PC-9 (cell line): ENCODE data around the gene POFUT2. TPM values are rescaled to one million over a fixed set of nuclear protein-coding genes. Genes with fewer than 3 reads are reported as not detected.

Experiments
- BruUV-seq: library from RNA; stranded (reverse); fragments of 400-500 nt; replicated peaks from 2 replicates; lab custom pipeline; 2021; lab: Mats Ljungman, UMichigan
- CTCF ChIA-PET: fragments of 300-600 bp; sonication (Branson Sonifier 250); formaldehyde crosslinking; loops from one replicate; lab custom pipeline; 2022; ENCODE audit warnings: antibody characterized with exemption; lab: Charles Lee
- POLR2A ChIA-PET: fragments of 300-600 bp; sonication (Branson Sonifier 250); formaldehyde crosslinking; loops from one replicate; lab custom pipeline; 2022; ENCODE audit warnings: antibody characterized with exemption; ENCODE audit not compliant: unreplicated experiment; lab: Charles Lee
- DNase-seq, 2 experiments: peaks; one replicate each; pipeline versions ENCODE4 v3.0.0 to v3.0.0-alpha.2; 2015 to 2022; ENCODE audit warnings: mixed read lengths in 1 of 2
- H2AFZ ChIP-seq: fragments of 200-600 bp; sonication (generic); 2 replicates; pipeline ENCODE4 v1.8.1; 2017; ENCODE audit warnings: antibody characterized with exemption
- H3F3A ChIP-seq: fragments of 200-600 bp; sonication (generic); 2 replicates; pipeline ENCODE4 v1.8.1; 2017; ENCODE audit warnings: antibody characterized with exemption, mild to moderate bottlenecking, low read depth; ENCODE audit not compliant: insufficient read depth
- H3K27ac ChIP-seq: fragments of 200-600 bp; sonication (generic); 2 replicates; pipeline ENCODE4 v1.6.1; 2016; ENCODE audit warnings: mixed run types
- H3K27me3 ChIP-seq: fragments of 200-600 bp; sonication (generic); 2 replicates; pipeline ENCODE4 v1.6.1; 2016; ENCODE audit warnings: low read depth, mixed run types; ENCODE audit not compliant: insufficient read depth
- H3K36me3 ChIP-seq: fragments of 200-600 bp; sonication (generic); 2 replicates; pipeline ENCODE4 v1.6.1; 2016; ENCODE audit warnings: low read depth, mixed run types
- H3K4me1 ChIP-seq: fragments of 200-600 bp; sonication (generic); replicated peaks from 2 replicates; pipeline ENCODE4 v1.6.1; 2016; ENCODE audit warnings: mixed run types; ENCODE audit not compliant: insufficient read depth
- H3K4me2 ChIP-seq: fragments of 200-600 bp; sonication (generic); 2 replicates; pipeline ENCODE4 v1.6.1; 2017; ENCODE audit warnings: mixed run types
- H3K4me3 ChIP-seq: fragments of 200-600 bp; sonication (generic); 2 replicates; pipeline ENCODE4 v1.6.1; 2016; ENCODE audit warnings: mixed run types
- H3K79me2 ChIP-seq: fragments of 200-600 bp; sonication (generic); 2 replicates; pipeline ENCODE4 v1.6.1; 2017; ENCODE audit warnings: low read depth, mixed run types
- H3K9me2 ChIP-seq: fragments of 200-600 bp; sonication (generic); 2 replicates; pipeline ENCODE4 v1.8.1; 2017; ENCODE audit warnings: mild to moderate bottlenecking; ENCODE audit not compliant: insufficient read depth
- H3K9me3 ChIP-seq: fragments of 200-600 bp; sonication (generic); 2 replicates; pipeline ENCODE4 v1.8.1; 2016; ENCODE audit warnings: low read depth; ENCODE audit not compliant: insufficient read depth
- H4K20me1 ChIP-seq: fragments of 200-600 bp; sonication (generic); 2 replicates; pipeline ENCODE4 v1.8.1; 2017; ENCODE audit not compliant: insufficient read depth
- CTCF ChIP-seq: fragments of 200-600 bp; sonication (generic); conservative IDR thresholded peaks from 2 replicates; pipeline ENCODE4 v1.6.1; 2017; ENCODE audit warnings: mixed run types, antibody characterized with exemption, mild to moderate bottlenecking, moderate library complexity
- EZH2 ChIP-seq: fragments of 200-600 bp; sonication (generic); IDR thresholded peaks from 2 replicates; pipeline ENCODE4 v1.8.0; 2017; ENCODE audit warnings: antibody characterized with exemption, low read depth
- intact Hi-C: fragments of 100-400 bp; cut with micrococcal nuclease; formaldehyde crosslinking; loops from one replicate; pipeline ENCODE4 v1.10.0; 2022; ENCODE audit not compliant: unreplicated experiment
- total RNA-seq: library from RNA; stranded (reverse); gene quantifications from 2 replicates; pipeline ENCODE4 v1.2.3, GENCODE V29; 2021

Gene POFUT2
- total RNA-seq, 1 experiment from 2014 or later: 32.6 TPM

GRCh38 chr21:45302082-45303061 is 14.7 kb upstream of the POFUT2 start:
- H3K4me3 ChIP-seq: no peak overlapping the region
- H4K20me1 ChIP-seq: no peaks in the 10 kb centered on the region
- no peaks in the 10 kb centered on the region for H3K4me1 ChIP-seq
- no peak overlapping the region for H3K4me2 ChIP-seq
- H2AFZ ChIP-seq: no peak overlapping the region
- H3F3A ChIP-seq: no peaks in the 10 kb centered on the region
- no peak for DNase-seq
- H3K27ac ChIP-seq: no peak overlapping the region
- TF ChIP-seq CTCF: no peak
- TF ChIP-seq EZH2: no peak
- H3K9me3 ChIP-seq: no peaks in the 10 kb centered on the region
- no peaks in the 10 kb centered on the region for H3K79me2 ChIP-seq
- H3K27me3 ChIP-seq: no peaks in the 10 kb centered on the region
- intact Hi-C loops: no loop called here
- ChIA-PET POLR2A (no interaction called here), CTCF (no interaction called here)
- BruUV-seq: no TSS peak
- no peaks in the 10 kb centered on the region for H3K9me2 ChIP-seq
- no peaks in the 10 kb centered on the region for H3K36me3 ChIP-seq

DNA sequence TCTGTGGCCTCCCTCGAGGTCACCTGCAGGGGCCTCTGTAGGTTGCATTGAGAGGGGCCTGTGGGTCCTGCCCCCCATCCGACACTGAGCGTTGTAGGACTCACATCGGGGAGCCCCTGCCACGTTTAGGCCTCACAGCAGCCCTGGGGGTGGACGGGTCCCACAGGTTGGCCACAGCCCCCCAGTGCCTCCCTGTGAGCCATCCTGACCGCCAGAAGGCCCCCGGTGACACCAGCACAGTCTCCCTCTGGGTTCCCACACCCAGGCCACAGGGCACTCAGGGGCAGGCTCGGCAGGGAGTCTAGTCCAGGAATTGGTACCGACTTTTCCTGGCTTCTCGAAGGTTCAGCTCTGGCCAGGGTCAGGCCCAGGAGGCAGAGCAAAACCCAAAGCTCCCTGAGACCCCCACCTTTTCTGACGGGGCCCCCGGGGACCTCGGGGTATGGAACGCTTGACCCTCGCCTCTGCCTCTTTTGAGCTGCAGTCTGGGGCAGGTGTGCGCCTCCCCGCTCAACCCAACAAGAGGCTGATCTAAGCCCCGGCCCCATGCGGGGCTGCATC is 13.9 kb upstream of the POFUT2 start:
- no peaks in the 10 kb centered on the region for H3K4me1 ChIP-seq
- H3K27me3 ChIP-seq: no peaks in the 10 kb centered on the region
- no peaks in the 10 kb centered on the region for H3K9me3 ChIP-seq
- no peaks in the 10 kb centered on the region for H3K9me2 ChIP-seq
- CTCF ChIA-PET: no interaction called here
- H4K20me1 ChIP-seq: no peaks in the 10 kb centered on the region
- DNase-seq: no peak
- H3K36me3 ChIP-seq: no peaks in the 10 kb centered on the region
- H3K27ac ChIP-seq: no peak overlapping the region
- POLR2A ChIA-PET: no interaction called here
- intact Hi-C loops: no loop called here
- H2AFZ ChIP-seq: no peak overlapping the region
- H3K4me2 ChIP-seq: no peak overlapping the region
- no peaks in the 10 kb centered on the region for H3K79me2 ChIP-seq
- H3K4me3 ChIP-seq: no peak overlapping the region
- TF ChIP-seq CTCF (no peak), EZH2 (no peak)
- H3F3A ChIP-seq: no peaks in the 10 kb centered on the region
- BruUV-seq: no TSS peak

DNA sequence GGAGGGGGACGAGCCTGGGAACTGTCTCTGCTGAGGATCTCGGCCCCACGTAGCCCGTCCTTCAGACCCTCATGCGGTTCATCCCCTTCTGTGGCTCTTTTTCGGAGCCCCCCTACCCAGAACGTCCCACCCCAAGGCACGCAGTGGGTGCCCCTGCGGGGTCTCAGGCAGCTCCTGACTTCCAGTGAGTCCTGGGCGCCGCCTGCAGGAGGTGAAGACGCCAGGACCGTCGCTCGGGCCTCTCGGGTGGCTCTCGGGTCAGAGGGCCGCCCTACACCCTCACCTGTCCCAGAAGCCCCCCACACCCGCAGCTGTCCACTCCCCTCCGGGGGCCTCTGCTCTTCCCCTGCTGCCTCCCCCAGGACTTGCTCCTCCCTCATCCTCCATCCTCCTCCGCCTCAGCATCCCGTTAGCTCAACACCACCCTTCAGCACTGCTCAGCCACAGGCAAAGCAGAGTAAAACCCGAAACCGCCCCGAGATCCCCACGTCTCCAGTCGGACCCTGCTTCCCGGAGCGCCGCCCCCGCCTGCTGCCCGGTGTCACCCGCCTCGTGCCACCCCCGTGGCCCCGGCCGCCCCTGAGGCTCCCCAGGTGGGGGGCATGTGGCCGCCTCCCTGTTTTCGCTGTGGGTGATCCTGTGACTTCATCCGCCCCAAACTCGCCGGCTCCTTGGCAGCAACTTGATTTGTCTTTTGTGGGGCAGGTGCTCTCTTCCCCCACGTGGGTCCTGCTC is 13.3 kb upstream of the POFUT2 start:
- ChIA-PET POLR2A (no interaction called here), CTCF (no interaction called here)
- no peak overlapping the region for H2AFZ ChIP-seq

More for the DNA sequence above, 13.3 kb upstream of the POFUT2 start:
- BruUV-seq: no TSS peak
- no peak overlapping the region for H3K27ac ChIP-seq
- H4K20me1 ChIP-seq: no peaks in the 10 kb centered on the region
- DNase-seq: no peak
- H3K9me2 ChIP-seq: no peaks in the 10 kb centered on the region
- H3K4me2 ChIP-seq: no peak overlapping the region
- intact Hi-C loops: no loop called here
- no peaks in the 10 kb centered on the region for H3K79me2 ChIP-seq
- no peaks in the 10 kb centered on the region for H3F3A ChIP-seq
- H3K4me1 ChIP-seq: no peaks in the 10 kb centered on the region
- no peak overlapping the region for H3K4me3 ChIP-seq
- H3K9me3 ChIP-seq: no peaks in the 10 kb centered on the region
- TF ChIP-seq CTCF: no peak
- TF ChIP-seq EZH2: no peak
- no peaks in the 10 kb centered on the region for H3K36me3 ChIP-seq
- no peaks in the 10 kb centered on the region for H3K27me3 ChIP-seq
